Erythroblast (primary cell): Measurements from ENCODE around the gene MSI2.

Source experiments
- GATA1 ChIP-seq: IDR thresholded peaks from 2 replicates; pipeline ENCODE4 v1.6.1; 2011; ENCODE audit warnings: low read depth, mild to moderate bottlenecking, control low read depth, low read length, moderate library complexity
- POLR2A ChIP-seq: IDR thresholded peaks from 2 replicates; pipeline ENCODE4 v1.6.1; 2011; ENCODE audit warnings: mild to moderate bottlenecking, low read length

DNA sequence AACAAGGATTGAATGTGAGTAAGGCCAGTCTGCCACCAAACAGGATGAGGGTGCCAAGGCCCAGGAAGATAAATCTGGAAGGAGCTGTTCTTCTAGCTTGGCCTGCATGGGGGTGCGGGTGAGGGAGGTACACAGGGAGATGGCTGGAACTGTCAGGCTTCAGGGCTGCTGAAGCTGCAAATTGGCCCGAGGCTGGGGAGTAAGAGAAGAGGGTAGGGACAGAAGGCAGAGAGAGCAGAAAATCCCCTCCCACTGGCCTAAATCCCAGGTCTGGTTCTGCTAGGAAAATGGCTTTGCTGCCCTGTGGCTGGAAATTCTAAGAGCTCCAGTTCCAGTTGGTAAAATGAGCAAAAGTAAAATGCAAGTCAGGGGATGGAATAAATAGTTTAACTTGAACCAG is 400.9 kb downstream of the MSI2 start:
- TF ChIP-seq POLR2A, result no peak
- TF ChIP-seq GATA1, result no peak
